NCI-H82 treated with DMSO at 0.1 percent for 48 hours (cell line): ENCODE data around the gene B3GNT7.
"Not testable (repeated sequence)": the region's sequence is repeated elsewhere in the genome, so short reads cannot be mapped to it uniquely, and the experiment has no call there.

ENCODE experiments used
- DNase-seq: peaks from one replicate; lab custom pipeline; 2025; ENCODE audit not compliant: unreplicated experiment; lab: John Stamatoyannopoulos, UW

Gene B3GNT7

GRCh38 chr2:231423176-231423575 is 27.7 kb downstream of the B3GNT7 start:
- no peak for DNase-seq

GRCh38 chr2:231425291-231425810 is 29.8 kb downstream of the B3GNT7 start:
- no peak for DNase-seq

DNA sequence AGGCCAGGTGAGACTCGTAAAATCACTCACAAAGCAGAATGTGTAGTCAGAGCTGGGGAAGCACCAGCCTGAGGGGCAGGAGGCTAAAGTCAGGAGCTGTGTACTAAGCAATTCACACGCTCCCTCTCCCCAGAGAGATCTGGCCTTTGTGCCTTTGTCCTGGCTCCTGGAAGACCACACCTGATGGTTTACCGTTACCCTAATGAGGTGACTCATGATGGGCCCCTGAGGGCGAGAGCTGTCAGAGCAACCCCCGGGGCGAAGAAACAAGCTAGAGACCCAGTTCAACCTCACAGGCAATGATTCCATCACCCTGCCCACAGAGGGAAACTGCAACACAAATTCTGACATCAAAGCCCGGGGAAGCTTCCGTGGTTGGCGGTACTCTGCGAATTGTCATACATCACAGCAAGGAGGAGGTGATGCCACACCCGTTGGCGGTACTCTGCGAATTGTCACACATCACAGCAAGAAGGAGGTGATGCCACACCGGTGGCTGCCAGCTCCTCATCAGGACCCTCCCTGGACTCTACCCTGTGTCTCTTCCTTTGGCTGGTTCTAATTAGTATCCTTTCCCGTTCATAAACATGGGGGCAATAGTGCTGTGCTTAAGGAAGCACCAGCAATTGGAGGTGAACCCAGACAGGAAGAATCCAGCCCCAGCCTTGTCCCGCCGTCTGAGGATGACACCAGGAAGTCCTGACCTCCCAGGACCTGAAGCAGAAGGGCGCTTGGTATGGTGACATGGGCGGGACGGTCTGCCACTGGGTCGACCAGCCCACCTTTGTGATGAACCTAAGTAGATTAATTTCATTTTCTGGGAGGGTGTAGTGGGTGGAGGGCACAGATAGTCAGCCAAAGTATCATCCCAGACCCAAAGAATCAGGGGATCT is 30.5 kb downstream of the B3GNT7 start:
- no peak for DNase-seq

DNA sequence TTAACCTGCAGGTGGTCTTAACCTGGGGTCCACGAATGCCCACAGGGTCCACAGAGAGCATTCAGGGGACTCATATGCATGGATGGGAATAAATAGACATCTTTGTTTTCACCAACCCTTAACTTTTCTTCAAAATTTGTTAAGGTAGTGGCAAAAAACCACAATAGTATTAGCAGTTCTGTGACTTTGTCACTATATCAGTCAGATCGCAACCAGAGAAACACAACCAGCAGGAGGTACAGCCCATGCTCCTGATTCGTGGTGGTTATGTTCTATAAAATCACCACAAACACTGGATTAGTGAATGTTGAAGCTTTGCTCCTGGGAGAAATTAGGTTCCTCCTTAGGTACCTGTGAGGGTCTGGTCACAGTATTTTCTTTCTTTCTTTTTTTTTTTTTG is 31.6 kb downstream of the B3GNT7 start:
- no peak for DNase-seq

DNA sequence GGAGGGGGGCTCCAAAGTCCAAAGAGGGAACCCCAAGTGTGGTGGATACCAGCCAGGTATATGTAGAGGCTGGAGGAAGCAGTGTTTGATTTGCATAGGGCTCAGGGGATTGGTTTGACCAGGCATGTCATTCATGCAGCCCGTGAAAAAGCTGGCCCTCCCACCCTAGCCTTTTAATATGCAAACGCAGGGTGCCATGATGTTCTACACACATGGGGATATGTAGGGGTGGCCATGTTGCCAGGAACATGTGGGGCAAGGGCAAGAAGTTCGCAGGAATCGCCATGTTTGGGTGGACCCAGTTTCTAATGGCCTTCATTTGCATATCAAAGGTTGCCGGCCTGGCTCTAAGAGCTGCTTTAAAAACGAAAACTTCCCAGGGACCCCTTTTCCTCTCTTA is 33.6 kb downstream of the B3GNT7 start:
- DNase-seq = no peak

DNA sequence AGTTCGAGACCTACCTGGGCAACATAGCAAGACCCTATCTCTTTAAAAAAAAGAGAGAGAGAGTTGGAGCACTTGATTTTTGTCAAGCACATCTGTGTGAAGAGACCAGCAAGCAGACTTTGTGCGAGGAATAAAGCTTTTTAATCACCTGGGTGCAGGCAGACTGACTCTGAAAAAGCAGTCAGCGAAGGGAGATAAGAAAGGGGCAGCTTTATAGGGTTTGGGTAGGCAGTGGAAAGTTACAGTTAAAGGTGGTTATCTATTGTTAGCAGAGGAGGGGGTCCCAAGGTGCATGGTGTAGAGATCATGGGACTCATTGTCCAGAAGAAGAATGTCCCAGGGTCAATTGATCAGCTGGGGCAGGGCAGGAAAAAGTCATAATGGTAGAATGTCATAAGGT is 34.4 kb downstream of the B3GNT7 start:
- DNase-seq = no peak

GRCh38 chr2:231430437-231430836 is 34.9 kb downstream of the B3GNT7 start:
- not testable (repeated sequence) for DNase-seq

GRCh38 chr2:231431606-231432005 is 36.1 kb downstream of the B3GNT7 start:
- DNase-seq = no peak

GRCh38 chr2:231433990-231434389 is 38.5 kb downstream of the B3GNT7 start:
- DNase-seq = no peak

DNA sequence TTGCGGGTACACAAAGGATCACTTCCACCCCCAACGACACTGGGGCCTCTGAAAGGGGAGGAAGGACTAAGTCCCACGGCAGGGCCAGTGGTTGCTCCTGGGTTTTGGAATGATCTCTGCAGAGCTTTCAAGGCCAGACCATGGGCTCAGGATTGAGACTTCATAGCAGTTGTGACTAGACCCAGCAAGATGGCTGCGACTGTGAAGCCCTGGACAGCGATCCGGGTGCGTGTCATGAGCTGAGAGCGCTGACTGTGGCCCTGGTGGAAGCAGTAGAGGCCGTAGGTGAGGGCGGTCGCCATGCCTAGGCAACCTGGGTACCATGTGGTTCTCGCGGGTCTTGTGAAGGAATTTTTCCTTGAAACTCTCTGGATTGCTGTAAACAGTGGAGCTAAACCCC is 41.4 kb downstream of the B3GNT7 start:
- no peak for DNase-seq

- DNase-seq = no peak
Measured at GRCh38 chr2:231449503-231450054, 54.1 kb downstream of the B3GNT7 start.

DNA sequence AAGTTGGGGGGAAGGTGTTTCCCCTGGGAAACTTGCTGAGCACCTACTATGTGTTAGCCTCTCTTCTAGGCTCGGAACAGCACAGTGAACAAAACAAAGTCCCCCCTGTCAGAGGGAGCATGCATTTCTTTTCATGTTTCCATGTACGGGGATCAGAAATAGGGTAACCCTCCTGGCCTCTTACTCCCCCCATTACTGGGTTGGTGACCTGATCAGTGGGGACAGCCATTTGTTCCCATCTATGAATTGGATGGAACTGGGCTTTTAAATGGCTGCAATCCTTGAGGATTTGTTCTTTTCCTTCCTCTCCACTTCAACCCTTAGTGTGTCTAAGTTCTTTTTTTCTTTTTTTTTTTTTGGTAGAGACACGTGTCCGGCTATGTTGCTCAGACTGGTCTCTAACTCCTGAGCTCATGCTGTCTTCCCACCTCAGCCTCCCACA is 55.1 kb downstream of the B3GNT7 start:
- no peak for DNase-seq
